ENCODE results near the gene ACTL10.

DNA sequence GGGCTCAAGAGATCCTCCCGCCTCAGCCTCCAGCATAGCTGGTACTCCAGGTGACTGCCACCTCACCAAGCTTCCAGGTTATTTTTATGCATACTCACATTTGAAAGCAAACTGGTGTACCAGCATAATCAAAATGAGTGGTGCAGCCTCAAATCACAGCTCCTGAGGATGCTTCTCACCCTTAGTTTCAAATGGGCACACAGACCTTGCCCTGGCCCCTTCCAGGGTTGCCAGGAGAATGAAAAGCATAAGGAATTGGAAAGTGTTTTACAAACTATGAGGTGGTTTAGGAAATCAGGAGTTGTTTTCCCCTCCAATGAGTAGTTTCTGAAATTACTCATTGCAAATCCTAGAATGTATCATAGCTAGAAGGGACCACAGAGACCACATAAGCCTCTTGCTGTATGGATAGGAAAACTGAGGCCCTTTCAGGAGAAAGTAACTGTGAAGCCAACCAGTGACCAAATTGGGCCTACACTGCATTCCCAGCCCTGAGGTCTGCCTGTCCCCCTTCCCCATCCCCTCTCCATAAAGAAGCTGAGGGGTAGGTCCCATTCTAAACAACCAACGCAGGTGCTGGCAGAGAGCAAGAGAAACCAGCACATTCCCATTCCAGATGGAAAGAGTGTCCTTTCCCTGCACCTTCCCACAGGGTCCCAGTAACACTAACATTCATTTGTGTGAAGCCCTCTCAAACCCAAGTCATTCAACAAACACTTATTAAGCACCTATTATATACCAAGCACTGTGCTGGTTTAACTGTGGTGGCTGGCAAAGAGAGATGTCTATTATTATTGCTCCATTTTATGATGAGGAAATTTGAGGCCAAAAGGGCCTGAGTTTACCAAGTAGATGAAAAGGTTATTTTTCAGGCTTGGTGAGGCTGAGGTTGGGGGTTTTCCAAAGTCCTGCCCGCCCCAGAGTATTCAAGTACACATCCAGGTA lies 21.5 kb downstream of the ACTL10 start:
- no peak for TF ChIP-seq POLR2AphosphoS5 (IDR thresholded peaks at IDR 0.05; ENCODE audit: low read depth, low read length)
- no peak for TF ChIP-seq POLR2A (IDR thresholded peaks at IDR 0.05; ENCODE audit: low read depth, low read length)
- TF ChIP-seq TAF1 (IDR thresholded peaks at IDR 0.05; ENCODE audit: low read depth, low read length), result no peak
- TF ChIP-seq SPI1 (IDR thresholded peaks at IDR 0.05; ENCODE audit: low read depth, low read length), result no peak
- TF ChIP-seq PAX5 (IDR thresholded peaks at IDR 0.05; ENCODE audit: insufficient read depth, low read length, severe bottlenecking), result no peak
- no peak for TF ChIP-seq POU2F2 (IDR thresholded peaks at IDR 0.05; ENCODE audit: low read depth, low read length)

Measured in GM12891 (cell line).